Endodermal cell (in vitro differentiated cells): Measurements from ENCODE around the gene FCRL3. TPM values are rescaled to one million over a fixed set of nuclear protein-coding genes. Genes with fewer than 3 reads are reported as not detected.

ENCODE experiments used
- DNase-seq: peaks from one replicate; pipeline ENCODE4 v3.0.0-alpha.2; 2017
- H3K27ac ChIP-seq: 2 replicates; pipeline ENCODE4 v1.5.1; 2013; ENCODE audit warnings: mild to moderate bottlenecking, low read depth, low read length, moderate library complexity
- H3K27me3 ChIP-seq: 2 replicates; pipeline ENCODE4 v1.6.1; 2013; ENCODE audit warnings: mild to moderate bottlenecking, low read length, moderate library complexity; ENCODE audit not compliant: insufficient read depth, control insufficient read depth, poor library complexity, severe bottlenecking
- H3K36me3 ChIP-seq: 2 replicates; pipeline ENCODE4 v1.7.0; 2013; ENCODE audit warnings: mild to moderate bottlenecking, low read length, moderate library complexity; ENCODE audit not compliant: control insufficient read depth, insufficient read depth
- H3K4me1 ChIP-seq: one replicate; pipeline ENCODE4 v1.7.0; 2013; ENCODE audit warnings: low read length; ENCODE audit not compliant: control insufficient read depth, insufficient read depth
- H3K4me3 ChIP-seq: 2 replicates; pipeline ENCODE4 v1.5.1; 2013; ENCODE audit warnings: mild to moderate bottlenecking, low read length, moderate library complexity
- H3K9ac ChIP-seq: 2 replicates; pipeline ENCODE4 v1.6.1; 2013; ENCODE audit warnings: mild to moderate bottlenecking, low read length, moderate library complexity; ENCODE audit not compliant: poor library complexity, severe bottlenecking; ENCODE audit errors: extremely low read depth
- H3K9me3 ChIP-seq: 2 replicates; pipeline ENCODE4 v1.6.1; 2013; ENCODE audit warnings: mild to moderate bottlenecking, low read length, moderate library complexity; ENCODE audit not compliant: control insufficient read depth
- H3K27ac Mint-ChIP-seq: 2 replicates; pipeline ENCODE4 v1.8.0; 2020; ENCODE audit warnings: mixed read lengths
- H3K27me3 Mint-ChIP-seq: 2 replicates; pipeline ENCODE4 v1.8.0; 2021; ENCODE audit warnings: mild to moderate bottlenecking, mixed read lengths; ENCODE audit not compliant: insufficient read depth
- H3K36me3 Mint-ChIP-seq: 2 replicates; pipeline ENCODE4 v1.8.0; 2020; ENCODE audit warnings: low read depth, mixed read lengths
- H3K4me1 Mint-ChIP-seq: 2 replicates; pipeline ENCODE4 v1.8.0; 2020; ENCODE audit warnings: mixed read lengths
- H3K4me3 Mint-ChIP-seq: 2 replicates; pipeline ENCODE4 v1.8.0; 2020; ENCODE audit warnings: mild to moderate bottlenecking, moderate library complexity, mixed read lengths
- H3K9me3 Mint-ChIP-seq: 2 replicates; pipeline ENCODE4 v1.8.0; 2020; ENCODE audit warnings: mild to moderate bottlenecking, mixed read lengths
- WGBS, 2 experiments: methylation state at CpG; one replicate each; pipeline versions ENCODE4 v1.1.5 to v1.1.7; 2013; ENCODE audit warnings: missing lambda C conversion rate in 2 of 2, mixed read lengths in 1 of 2; ENCODE audit not compliant: insufficient coverage in 1 of 2, insufficient read length in 1 of 2; 5-methylcytosine and 5-hydroxymethylcytosine counted together
- total RNA-seq, 2 donors: library from RNA; stranded (reverse); fragmentation: NEBNext Ultra II Directional in 1 of 2; extraction: Animal tissue kit (Norgen Biotek cat#: 25700) in 1 of 2; gene quantifications; 2 replicates in 1 of 2; 3 replicates in 1 of 2; pipeline ENCODE4 v1.2.1, GENCODE V29; 2021
- TF ChIP-seq, protein P1 (sequence below): fragments of 200-600 bp; sonication (generic); conservative IDR thresholded peaks from 2 replicates; pipeline ENCODE4 v1.5.0; 2021; ENCODE audit warnings: antibody characterized with exemption, mild to moderate bottlenecking

The FCRL3 gene
- total RNA-seq, 2 donors from 2014 or later: not detected

DNA sequence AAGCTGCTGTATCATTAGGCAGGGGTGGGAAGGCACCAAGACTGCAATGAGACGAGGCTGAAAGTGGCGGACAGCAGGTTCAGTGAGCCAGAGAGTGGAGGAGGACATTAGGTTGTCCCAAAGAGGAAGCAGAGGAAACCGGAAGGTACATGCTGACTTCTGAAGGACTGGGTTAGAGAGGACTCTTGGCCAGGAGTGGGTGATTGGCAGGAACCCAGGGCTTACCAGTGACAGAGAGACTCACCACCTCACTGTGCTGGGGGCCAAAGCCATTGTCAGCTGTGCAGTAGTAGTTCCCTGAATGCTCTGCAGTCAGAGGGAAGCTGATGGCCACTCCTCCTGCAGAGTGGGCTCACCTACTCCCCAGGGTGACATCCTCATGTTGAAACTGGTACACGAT, 60.8 kb downstream of the FCRL3 start:
- H3K27me3 ChIP-seq: no peaks in the 10 kb centered on the region
- Mint-ChIP-seq H3K4me1 (no peaks in the 10 kb centered on the region), H3K4me3 (no peak overlapping the region), H3K27me3 (no peaks in the 10 kb centered on the region), H3K36me3 (no peaks in the 10 kb centered on the region), H3K9me3 (no peaks in the 10 kb centered on the region), H3K27ac (no peak overlapping the region)
- H3K9me3 ChIP-seq: no peaks in the 10 kb centered on the region
- no peaks in the 10 kb centered on the region for H3K36me3 ChIP-seq
- H3K27ac ChIP-seq: no peak overlapping the region
- no peaks in the 10 kb centered on the region for H3K4me1 ChIP-seq
- TF ChIP-seq, protein P1, sequence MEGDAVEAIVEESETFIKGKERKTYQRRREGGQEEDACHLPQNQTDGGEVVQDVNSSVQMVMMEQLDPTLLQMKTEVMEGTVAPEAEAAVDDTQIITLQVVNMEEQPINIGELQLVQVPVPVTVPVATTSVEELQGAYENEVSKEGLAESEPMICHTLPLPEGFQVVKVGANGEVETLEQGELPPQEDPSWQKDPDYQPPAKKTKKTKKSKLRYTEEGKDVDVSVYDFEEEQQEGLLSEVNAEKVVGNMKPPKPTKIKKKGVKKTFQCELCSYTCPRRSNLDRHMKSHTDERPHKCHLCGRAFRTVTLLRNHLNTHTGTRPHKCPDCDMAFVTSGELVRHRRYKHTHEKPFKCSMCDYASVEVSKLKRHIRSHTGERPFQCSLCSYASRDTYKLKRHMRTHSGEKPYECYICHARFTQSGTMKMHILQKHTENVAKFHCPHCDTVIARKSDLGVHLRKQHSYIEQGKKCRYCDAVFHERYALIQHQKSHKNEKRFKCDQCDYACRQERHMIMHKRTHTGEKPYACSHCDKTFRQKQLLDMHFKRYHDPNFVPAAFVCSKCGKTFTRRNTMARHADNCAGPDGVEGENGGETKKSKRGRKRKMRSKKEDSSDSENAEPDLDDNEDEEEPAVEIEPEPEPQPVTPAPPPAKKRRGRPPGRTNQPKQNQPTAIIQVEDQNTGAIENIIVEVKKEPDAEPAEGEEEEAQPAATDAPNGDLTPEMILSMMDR: no peak
- DNase-seq: no peak
- no peak overlapping the region for H3K9ac ChIP-seq
- 73 to 80% methylated on average over 3 to 4 of the region's 4 CpGs for WGBS, 2 experiments
- no peak overlapping the region for H3K4me3 ChIP-seq

DNA sequence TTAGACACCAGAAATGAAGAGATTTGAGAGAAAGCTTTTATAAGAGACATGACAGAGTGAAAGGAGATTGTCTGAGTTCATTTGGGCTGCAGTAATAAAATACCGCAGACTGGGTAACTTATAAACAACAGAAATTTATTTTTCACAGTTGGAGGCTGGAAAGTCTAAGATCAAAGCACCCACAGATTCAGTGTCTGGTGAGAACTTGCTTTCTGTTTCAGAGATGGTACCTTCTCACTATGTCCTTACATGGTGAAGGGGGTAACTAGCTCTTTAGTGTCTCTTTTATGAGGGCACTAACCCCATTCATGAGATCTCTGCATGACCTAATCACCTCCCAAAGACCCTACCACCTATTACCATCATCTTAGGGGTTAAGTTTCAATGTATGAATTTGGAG, 71.8 kb downstream of the FCRL3 start:
- WGBS, 2 experiments: 88 to 100% methylated on average over 1 of the region's 1 CpG
- no peak for DNase-seq
- H3K9ac ChIP-seq: no peak overlapping the region

More for the DNA sequence above, 71.8 kb downstream of the FCRL3 start:
- H3K27ac Mint-ChIP-seq: no peak overlapping the region
- no peak overlapping the region for H3K4me3 ChIP-seq
- H3K4me3 Mint-ChIP-seq: no peak overlapping the region
- peaks cover 3% of the 10 kb centered on the region for H3K4me1 Mint-ChIP-seq
- TF ChIP-seq, protein P1: no peak
- H3K9me3 Mint-ChIP-seq: no peaks in the 10 kb centered on the region
- H3K36me3 ChIP-seq: no peaks in the 10 kb centered on the region
- H3K4me1 ChIP-seq: no peaks in the 10 kb centered on the region
- H3K36me3 Mint-ChIP-seq: no peaks in the 10 kb centered on the region
- no peak overlapping the region for H3K27ac ChIP-seq
- no peaks in the 10 kb centered on the region for H3K9me3 ChIP-seq
- peaks cover 25% of the 10 kb centered on the region for H3K27me3 ChIP-seq
- peaks cover 22% of the 10 kb centered on the region for H3K27me3 Mint-ChIP-seq

Other genes with a start within 250 kb of the FCRL3 start
- gene FCRL5, start 148.3 kb downstream of the FCRL3 start, total RNA-seq: 1 to 10 TPM in 1 of 2 donors, not detected in 1; 1.1 TPM
- not detected for gene FCRL4, start 102.7 kb downstream of the FCRL3 start, total RNA-seq
- gene FCRL2, start 76.4 kb upstream of the FCRL3 start, total RNA-seq: not detected
- not detected for gene FCRL1, start 119.4 kb upstream of the FCRL3 start, total RNA-seq
- not detected for gene CD5L, start 141.0 kb upstream of the FCRL3 start, total RNA-seq